Nephron (organoid): ENCODE data around the gene GRM3.

Source experiments
- H3K27ac Mint-ChIP-seq, 3 experiments: 2 replicates each; pipeline ENCODE4 v1.8.0; 2020; ENCODE audit warnings: mixed read lengths in 3 of 3, mild to moderate bottlenecking in 2 of 3, moderate library complexity in 1 of 3
- H3K27me3 Mint-ChIP-seq: 2 replicates; pipeline ENCODE4 v1.8.0; 2021; ENCODE audit warnings: low read depth, mild to moderate bottlenecking, moderate library complexity, mixed read lengths
- H3K36me3 Mint-ChIP-seq: 2 replicates; pipeline ENCODE4 v1.8.0; 2020; ENCODE audit warnings: low read depth, mixed read lengths
- H3K4me1 Mint-ChIP-seq: 2 replicates; pipeline ENCODE4 v1.8.0; 2020; ENCODE audit warnings: mixed read lengths
- H3K4me3 Mint-ChIP-seq, 3 experiments: 2 replicates each; pipeline ENCODE4 v1.8.0; 2020; ENCODE audit warnings: mild to moderate bottlenecking in 3 of 3, mixed read lengths in 3 of 3, moderate library complexity in 2 of 3
- H3K9me3 Mint-ChIP-seq: 2 replicates; pipeline ENCODE4 v1.8.0; 2020; ENCODE audit warnings: mixed read lengths
- TF ChIP-seq, protein P1 (sequence below), 3 experiments: fragments of 200-600 bp; sonication (generic); IDR thresholded peaks; one replicate each; pipeline ENCODE4 v1.5.0; 2021; ENCODE audit warnings: antibody characterized with exemption in 3 of 3; ENCODE audit not compliant: unreplicated experiment in 3 of 3

Gene GRM3

DNA sequence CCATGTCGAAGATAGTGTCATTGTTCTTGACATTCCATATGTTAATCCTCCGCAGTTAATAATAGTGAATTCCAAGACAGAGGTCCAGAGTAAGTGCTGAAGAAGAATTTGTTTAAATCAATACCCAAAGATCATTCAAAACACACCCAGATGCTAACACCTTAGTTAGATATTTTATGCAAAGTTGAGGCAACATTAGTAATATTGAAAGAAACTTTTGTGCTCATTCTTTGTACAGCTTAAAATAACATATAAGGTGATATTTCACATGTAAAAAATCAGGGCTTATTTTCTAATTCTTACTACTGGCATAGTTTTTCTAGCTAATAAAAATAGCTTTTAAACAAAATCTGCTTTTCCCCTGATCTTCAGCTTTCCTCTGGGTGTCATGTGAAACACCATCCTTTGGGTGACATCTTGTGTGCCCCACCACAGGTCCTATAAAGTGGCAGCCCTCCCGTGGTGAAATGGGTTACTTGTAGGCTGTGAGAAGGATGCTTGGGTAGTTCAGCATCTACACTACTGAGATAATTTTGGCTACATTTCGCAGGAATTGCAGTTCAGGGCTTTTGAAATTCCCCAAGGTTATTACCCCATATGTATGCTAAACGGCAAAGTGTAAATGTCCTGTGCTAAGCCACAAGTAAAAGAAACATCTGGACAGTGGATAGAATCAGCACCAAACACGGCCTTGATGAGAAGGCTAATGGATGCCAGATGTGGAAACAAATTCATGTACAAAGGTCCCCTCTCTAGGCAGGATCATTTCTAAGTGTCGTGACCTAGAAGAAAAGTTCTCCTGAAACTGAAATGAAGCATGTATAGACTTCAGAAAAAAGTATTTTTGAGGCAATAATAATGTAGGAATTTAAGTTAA lies 105.4 kb downstream of the GRM3 start:
- peak overlapping the region in 1 of 3 experiments; percentile 55 for H3K27ac Mint-ChIP-seq
- H3K36me3 Mint-ChIP-seq: no peaks in the 10 kb centered on the region
- no peaks in the 10 kb centered on the region for H3K9me3 Mint-ChIP-seq
- TF ChIP-seq, protein P1, sequence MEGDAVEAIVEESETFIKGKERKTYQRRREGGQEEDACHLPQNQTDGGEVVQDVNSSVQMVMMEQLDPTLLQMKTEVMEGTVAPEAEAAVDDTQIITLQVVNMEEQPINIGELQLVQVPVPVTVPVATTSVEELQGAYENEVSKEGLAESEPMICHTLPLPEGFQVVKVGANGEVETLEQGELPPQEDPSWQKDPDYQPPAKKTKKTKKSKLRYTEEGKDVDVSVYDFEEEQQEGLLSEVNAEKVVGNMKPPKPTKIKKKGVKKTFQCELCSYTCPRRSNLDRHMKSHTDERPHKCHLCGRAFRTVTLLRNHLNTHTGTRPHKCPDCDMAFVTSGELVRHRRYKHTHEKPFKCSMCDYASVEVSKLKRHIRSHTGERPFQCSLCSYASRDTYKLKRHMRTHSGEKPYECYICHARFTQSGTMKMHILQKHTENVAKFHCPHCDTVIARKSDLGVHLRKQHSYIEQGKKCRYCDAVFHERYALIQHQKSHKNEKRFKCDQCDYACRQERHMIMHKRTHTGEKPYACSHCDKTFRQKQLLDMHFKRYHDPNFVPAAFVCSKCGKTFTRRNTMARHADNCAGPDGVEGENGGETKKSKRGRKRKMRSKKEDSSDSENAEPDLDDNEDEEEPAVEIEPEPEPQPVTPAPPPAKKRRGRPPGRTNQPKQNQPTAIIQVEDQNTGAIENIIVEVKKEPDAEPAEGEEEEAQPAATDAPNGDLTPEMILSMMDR (IDR thresholded peaks at IDR 0.05; ENCODE audit: unreplicated experiment in 3 of 3): no peak
- H3K27me3 Mint-ChIP-seq: no peaks in the 10 kb centered on the region
- no peak overlapping the region for H3K4me3 Mint-ChIP-seq
- peaks cover 18% of the 10 kb centered on the region for H3K4me1 Mint-ChIP-seq

DNA sequence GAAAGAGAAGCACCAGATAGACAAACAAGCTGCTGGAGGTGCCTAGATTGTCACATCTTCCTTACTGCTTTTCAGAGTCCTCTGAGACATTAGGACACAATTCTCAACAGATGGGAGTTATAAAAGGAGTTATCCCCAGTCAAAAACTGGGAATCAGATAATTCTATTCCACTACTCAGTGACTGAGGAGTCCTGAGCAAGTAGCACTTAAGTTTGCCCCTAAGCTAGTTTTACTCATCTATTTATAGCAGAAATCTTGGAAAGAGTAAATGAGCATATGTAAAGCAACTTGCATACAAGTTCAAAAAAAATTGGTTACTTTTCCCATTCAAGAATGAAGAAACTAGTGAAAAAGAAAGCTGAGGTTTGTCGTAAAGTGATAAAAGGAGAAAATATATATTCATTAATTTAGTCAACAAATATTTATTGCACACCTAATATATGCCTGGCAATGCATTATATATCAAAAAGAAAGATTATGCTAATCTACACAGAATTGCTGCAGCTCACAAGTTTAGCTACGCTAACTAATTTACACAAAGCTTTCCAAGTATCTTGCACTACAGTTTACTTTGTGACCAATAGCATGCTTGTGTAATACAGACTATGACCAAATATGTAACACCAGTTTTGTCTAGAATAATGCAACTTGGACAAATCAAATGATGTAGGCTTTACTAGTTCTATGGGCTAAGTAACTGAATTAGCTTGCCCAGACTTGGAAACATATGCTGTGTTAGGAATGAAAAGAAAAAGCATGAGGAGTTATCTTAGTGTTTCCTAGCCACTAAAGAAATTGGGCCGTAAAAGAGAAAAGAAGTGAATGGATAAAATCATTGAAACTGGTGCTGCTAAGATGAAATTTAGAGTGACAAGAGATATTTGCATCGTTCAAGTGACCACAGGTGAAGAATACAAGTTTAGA lies 106.3 kb downstream of the GRM3 start:
- H3K4me3 Mint-ChIP-seq: no peak overlapping the region
- no peaks in the 10 kb centered on the region for H3K36me3 Mint-ChIP-seq
- H3K27me3 Mint-ChIP-seq: no peaks in the 10 kb centered on the region

GRCh38 chr7:86760236-86760635 lies 116.5 kb downstream of the GRM3 start:
- Mint-ChIP-seq H3K4me1 (no peaks in the 10 kb centered on the region), H3K36me3 (no peaks in the 10 kb centered on the region), H3K27ac (no peak overlapping the region), H3K27me3 (peaks cover 4% of the 10 kb centered on the region), H3K9me3 (no peaks in the 10 kb centered on the region), H3K4me3 (no peak overlapping the region)
- TF ChIP-seq, protein P1 (IDR thresholded peaks at IDR 0.05; ENCODE audit: unreplicated experiment in 3 of 3): no peak

More for the DNA sequence above, 106.3 kb downstream of the GRM3 start:
- peaks cover 18% of the 10 kb centered on the region for H3K4me1 Mint-ChIP-seq
- TF ChIP-seq, protein P1 (IDR thresholded peaks at IDR 0.05; ENCODE audit: unreplicated experiment in 3 of 3): no peak
- peak overlapping the region in 1 of 3 experiments; percentile 55 for H3K27ac Mint-ChIP-seq
- no peaks in the 10 kb centered on the region for H3K9me3 Mint-ChIP-seq

DNA sequence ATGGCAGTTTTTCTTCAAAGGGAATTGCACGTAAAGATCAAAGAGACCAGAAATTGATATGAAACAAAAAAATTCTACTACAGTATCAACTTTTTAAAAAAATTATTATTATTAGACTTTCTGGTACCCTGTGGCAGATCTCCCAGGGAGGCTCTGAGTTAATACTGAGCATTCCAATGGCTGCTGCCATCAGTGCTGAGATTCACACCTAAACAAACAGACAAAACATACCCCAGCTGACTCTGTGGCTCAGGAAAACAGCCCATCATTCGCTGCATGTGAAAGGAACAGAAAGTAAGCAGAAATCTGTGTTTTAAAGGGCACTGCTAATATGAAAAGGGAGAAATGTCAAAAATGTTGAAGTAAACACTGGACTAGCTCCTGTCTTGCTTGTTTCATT lies 118.4 kb downstream of the GRM3 start:
- H3K4me3 Mint-ChIP-seq: no peak overlapping the region
- TF ChIP-seq, protein P1 (IDR thresholded peaks at IDR 0.05; ENCODE audit: unreplicated experiment in 3 of 3): no peak
- H3K27me3 Mint-ChIP-seq: peaks cover 4% of the 10 kb centered on the region
- no peaks in the 10 kb centered on the region for H3K4me1 Mint-ChIP-seq
- no peaks in the 10 kb centered on the region for H3K9me3 Mint-ChIP-seq
- no peak overlapping the region for H3K27ac Mint-ChIP-seq
- no peaks in the 10 kb centered on the region for H3K36me3 Mint-ChIP-seq

- H3K36me3 Mint-ChIP-seq: no peaks in the 10 kb centered on the region
- no peaks in the 10 kb centered on the region for H3K9me3 Mint-ChIP-seq
- TF ChIP-seq, protein P1 (IDR thresholded peaks at IDR 0.05; ENCODE audit: unreplicated experiment in 3 of 3): no peak
- H3K27ac Mint-ChIP-seq: no peak overlapping the region
- H3K4me1 Mint-ChIP-seq: no peaks in the 10 kb centered on the region
- H3K4me3 Mint-ChIP-seq: no peak overlapping the region
- peaks cover 4% of the 10 kb centered on the region for H3K27me3 Mint-ChIP-seq
These were observed 122.2 kb downstream of the GRM3 start for GRCh38 chr7:86765931-86766330.
